ENCODE measurements around the gene STARD7. TPM values are rescaled to one million over a fixed set of nuclear protein-coding genes. Genes with fewer than 3 reads are reported as not detected.

The STARD7 gene
- total and polyA plus RNA-seq, 7 donors, result 111 to 472 (median 184) TPM

DNA sequence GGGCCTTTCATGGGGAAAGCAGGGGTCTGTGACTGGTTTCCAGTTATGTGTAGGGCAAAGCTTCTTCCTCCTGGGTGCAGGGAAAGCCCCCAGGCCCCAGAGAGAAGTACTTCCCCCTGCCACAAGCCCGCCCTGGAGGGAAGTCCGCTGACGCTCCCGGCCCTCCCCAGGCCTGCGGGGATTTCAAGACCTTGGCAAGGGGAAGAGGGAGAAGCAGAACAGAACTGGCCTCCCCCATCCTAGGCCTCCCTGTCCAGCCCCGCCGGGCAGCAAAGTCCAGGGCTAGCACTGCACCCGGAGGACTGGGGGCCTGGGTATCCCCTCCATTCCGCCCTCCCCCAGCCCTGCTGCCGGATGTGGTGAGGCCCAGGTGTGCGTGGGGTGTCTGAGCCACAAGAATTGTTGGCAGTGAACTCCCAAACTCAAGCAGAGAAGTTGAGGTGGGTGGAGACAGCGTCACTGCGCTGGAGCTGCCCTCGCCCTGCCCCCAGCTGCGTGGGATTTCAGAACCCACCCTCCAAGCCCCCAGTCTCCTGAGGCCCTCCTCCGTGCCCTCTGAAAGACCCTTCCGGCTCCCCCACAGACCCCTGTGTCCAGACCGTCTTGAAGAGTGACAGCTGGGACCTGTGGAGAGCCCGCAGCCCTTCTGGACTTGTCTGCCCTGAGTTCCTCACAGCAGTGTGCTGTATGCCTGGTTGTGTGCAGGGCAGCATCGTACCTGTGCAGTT lies 62.3 kb downstream of the STARD7 start:
- peak; percentile 57 to 66 for DNase-seq
- Histone ChIP-seq H3K9me3 (no peaks in the 10 kb centered on the region), H3K4me3 (no peak overlapping the region), H3K27me3 (ENCODE audit: insufficient read depth in 3 of 3, low read length in 2 of 3) (no peaks in the 10 kb centered on the region), H3K36me3 (ENCODE audit: insufficient read depth in 1 of 2, low read depth in 1 of 2) (peaks cover 0 to 4% of the 10 kb centered on the region in 2 donors), H3K27ac (no peak overlapping the region), H3K4me1 (peaks cover 11% of the 10 kb centered on the region)
- TF ChIP-seq, protein P1, sequence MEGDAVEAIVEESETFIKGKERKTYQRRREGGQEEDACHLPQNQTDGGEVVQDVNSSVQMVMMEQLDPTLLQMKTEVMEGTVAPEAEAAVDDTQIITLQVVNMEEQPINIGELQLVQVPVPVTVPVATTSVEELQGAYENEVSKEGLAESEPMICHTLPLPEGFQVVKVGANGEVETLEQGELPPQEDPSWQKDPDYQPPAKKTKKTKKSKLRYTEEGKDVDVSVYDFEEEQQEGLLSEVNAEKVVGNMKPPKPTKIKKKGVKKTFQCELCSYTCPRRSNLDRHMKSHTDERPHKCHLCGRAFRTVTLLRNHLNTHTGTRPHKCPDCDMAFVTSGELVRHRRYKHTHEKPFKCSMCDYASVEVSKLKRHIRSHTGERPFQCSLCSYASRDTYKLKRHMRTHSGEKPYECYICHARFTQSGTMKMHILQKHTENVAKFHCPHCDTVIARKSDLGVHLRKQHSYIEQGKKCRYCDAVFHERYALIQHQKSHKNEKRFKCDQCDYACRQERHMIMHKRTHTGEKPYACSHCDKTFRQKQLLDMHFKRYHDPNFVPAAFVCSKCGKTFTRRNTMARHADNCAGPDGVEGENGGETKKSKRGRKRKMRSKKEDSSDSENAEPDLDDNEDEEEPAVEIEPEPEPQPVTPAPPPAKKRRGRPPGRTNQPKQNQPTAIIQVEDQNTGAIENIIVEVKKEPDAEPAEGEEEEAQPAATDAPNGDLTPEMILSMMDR (IDR thresholded peaks at IDR 0.05), result no peak
- intact Hi-C loops (cut with DNase I), result loop anchor here in 1 of 2 donors (10.0 kb wide), 1 partner anchor 118 kb away; the partner anchor contains the start of genes CIAO1 and TMEM127
- 76 to 88% (median 81%) methylated on average over 20 of the region's 20 CpGs for WGBS, 3 donors
- ATAC-seq, result peak in 2 of 4 donors; percentile 0 to 6

DNA sequence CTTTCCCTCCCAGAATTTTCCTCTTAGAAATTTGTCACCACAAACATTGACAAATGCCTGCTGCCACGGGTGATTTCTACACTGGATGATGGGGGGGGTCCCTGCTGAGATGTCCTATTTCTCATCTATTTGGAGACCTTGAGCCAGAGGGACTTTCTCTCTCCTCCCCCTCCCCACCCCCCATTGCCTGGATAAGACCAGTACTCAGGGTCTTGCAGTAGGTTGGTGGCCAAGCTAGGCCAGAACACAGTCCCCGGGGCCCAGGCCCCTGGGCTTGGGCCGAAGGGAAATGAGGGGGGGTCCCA lies 62.8 kb downstream of the STARD7 start:
- ATAC-seq, result peak in 1 of 4 donors; percentile 2
- Histone ChIP-seq H3K9me3 (no peaks in the 10 kb centered on the region), H3K36me3 (ENCODE audit: insufficient read depth in 1 of 2, low read depth in 1 of 2) (peaks cover 0 to 4% of the 10 kb centered on the region in 2 donors), H3K4me3 (peak overlapping the region; percentile 67), H3K27me3 (ENCODE audit: insufficient read depth in 3 of 3, low read length in 2 of 3) (no peaks in the 10 kb centered on the region), H3K4me1 (peaks cover 11% of the 10 kb centered on the region), H3K27ac (peak overlapping the region; percentile 70)
- 48 to 73% (median 62%) methylated on average over 3 of the region's 3 CpGs for WGBS, 3 donors
- DNase-seq, result no peak
- intact Hi-C loops (cut with DNase I), result loop anchor here in 1 of 2 donors (10.0 kb wide), 1 partner anchor 119 kb away; the partner anchor contains the start of genes CIAO1 and TMEM127
- TF ChIP-seq, protein P1 (IDR thresholded peaks at IDR 0.05), result no peak

DNA sequence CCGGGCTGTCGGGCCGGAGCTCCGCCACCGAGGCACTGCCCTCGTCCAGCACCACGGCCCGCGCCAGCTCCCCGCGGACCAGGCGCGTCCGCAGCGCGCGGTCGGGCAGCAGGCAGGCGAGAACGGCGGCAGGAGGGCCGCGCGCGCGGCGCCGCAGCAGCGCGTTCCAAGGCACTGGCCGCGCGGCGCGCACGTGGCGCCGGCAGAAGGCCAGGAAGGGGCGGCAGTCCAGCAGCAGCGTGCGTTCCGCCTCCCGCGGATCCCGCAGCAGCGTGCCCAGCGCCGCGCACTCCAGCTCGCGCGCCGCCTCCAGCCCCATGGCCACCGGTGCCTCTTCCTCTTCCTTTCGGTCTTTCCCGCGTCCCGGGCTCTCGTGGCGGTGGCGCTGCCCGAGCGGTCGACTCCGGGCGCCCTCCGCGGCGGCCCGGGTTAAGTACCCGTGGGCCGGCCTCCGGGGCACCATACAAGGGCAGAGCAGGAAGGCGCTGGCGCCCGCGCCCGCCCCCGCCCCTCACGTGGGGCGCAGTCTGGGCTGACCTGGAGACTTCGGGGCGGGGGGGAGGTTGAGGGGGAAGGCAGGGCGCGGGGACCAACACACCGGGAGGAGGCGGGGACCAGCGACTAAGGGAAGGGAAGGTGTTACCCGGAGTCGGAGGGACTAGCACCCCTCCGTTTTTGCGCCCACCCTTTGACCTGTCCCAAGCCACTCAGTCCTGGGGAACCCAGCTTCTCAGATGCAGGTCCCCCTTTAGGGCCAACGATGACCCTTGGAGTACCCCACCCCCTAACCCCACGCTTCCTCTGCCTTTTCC lies 63.4 kb downstream of the STARD7 start, which contains the start of gene DUSP2:
Gene DUSP2 (minus strand): TSS at position 405 of the 812 bp plus-strand sequence. CDS start 86 bp downstream, at position 319.
- peaks cover 11% of the 10 kb centered on the region for H3K4me1 ChIP-seq
- peaks cover 0 to 4% of the 10 kb centered on the region in 2 donors for H3K36me3 ChIP-seq (ENCODE audit: insufficient read depth in 1 of 2, low read depth in 1 of 2)
- H3K9me3 ChIP-seq, result no peaks in the 10 kb centered on the region
- no peaks in the 10 kb centered on the region for H3K27me3 ChIP-seq (ENCODE audit: insufficient read depth in 3 of 3, low read length in 2 of 3)
- H3K4me3 ChIP-seq, result peak within 1 kb of the TSS; percentile 67
- TF ChIP-seq, protein P1 (IDR thresholded peaks at IDR 0.05), result no peak
- H3K27ac ChIP-seq, result peak within 1 kb of the TSS; percentile 70
- WGBS, 3 donors, result 4 to 17% (median 7%) methylated on average over 29 to 94 of the region's 94 CpGs
- peak; percentile 74 to 87 for DNase-seq
- intact Hi-C loops (cut with DNase I), result loop anchor here in 1 of 2 donors (10.0 kb wide), 1 partner anchor 120 kb away; the partner anchor contains the start of genes CIAO1 and TMEM127
- ATAC-seq, result peak; percentile 78 to 96 (median 89)

DNA sequence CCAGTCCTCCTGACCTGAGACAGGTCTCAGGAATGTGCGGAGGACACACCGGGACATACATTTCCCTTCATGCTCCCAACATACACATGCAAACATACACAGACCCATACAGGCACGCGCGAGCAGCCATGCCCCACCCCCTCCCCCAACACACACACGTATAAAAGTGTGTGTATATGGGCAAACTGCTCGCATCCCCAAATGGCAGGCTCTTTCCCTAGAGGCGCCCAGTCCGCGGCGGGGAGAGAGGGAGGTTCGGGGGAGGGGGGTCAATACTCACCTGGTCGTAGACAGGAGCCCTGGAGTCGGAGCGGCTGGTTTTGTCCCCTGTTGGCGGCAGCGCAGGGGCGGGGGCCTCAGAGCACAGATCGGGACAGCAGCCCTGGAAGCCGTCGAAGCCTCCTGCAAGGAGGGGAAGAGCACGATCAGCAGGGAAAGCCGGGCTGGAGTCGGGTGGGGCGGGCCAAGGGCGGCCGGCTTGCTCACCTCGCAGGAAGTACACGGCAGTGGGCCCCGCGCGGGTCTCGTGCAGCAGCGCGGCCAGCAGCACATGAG lies 64.1 kb downstream of the STARD7 start:
- H3K36me3 ChIP-seq (ENCODE audit: insufficient read depth in 1 of 2, low read depth in 1 of 2), result peaks cover 0 to 4% of the 10 kb centered on the region in 2 donors
- H3K4me1 ChIP-seq, result peaks cover 11% of the 10 kb centered on the region
- TF ChIP-seq, protein P1 (IDR thresholded peaks at IDR 0.05), result no peak
- H3K27ac ChIP-seq, result peak overlapping the region; percentile 70
- no peaks in the 10 kb centered on the region for H3K9me3 ChIP-seq
- intact Hi-C loops (cut with DNase I), result loop anchor here (5.0 to 10.0 kb wide), 2 partner anchors 120 to 123 kb away; partner anchors contain the start of genes CIAO1 (in 2 of the 2) and TMEM127 (in 2 of the 2)
- peak in 1 of 2 donors; percentile 30 for DNase-seq
- peak overlapping the region; percentile 67 for H3K4me3 ChIP-seq
- no peaks in the 10 kb centered on the region for H3K27me3 ChIP-seq (ENCODE audit: insufficient read depth in 3 of 3, low read length in 2 of 3)
- ATAC-seq, result peak in 1 of 4 donors; percentile 10
- WGBS, 3 donors, result 11 to 15% (median 14%) methylated on average over 26 to 35 of the region's 35 CpGs

All from psoas muscle (tissue), 8 donors.